NCI-H146 treated with DMSO at 0.1 percent for 48 hours (cell line): Measurements from ENCODE around the gene EIF5A2.
"Not testable (repeated sequence)": the region's sequence is repeated elsewhere in the genome, so short reads cannot be mapped to it uniquely, and the experiment has no call there.

Experiments used
- DNase-seq: peaks from one replicate; lab custom pipeline; 2025; ENCODE audit not compliant: unreplicated experiment; lab: John Stamatoyannopoulos, UW

EIF5A2 gene

GRCh38 chr3:170897199-170897598 lies 11.2 kb downstream of the EIF5A2 start:
- DNase-seq, result not testable (repeated sequence)

- DNase-seq, result no peak
These were observed 11.7 kb downstream of the EIF5A2 start for GRCh38 chr3:170896781-170897180.

GRCh38 chr3:170896333-170896732 lies 12.1 kb downstream of the EIF5A2 start:
- not testable (repeated sequence) for DNase-seq

- DNase-seq, result no peak
These were observed 14.5 kb downstream of the EIF5A2 start for GRCh38 chr3:170893895-170894294.

- no peak for DNase-seq
These were observed 18.8 kb downstream of the EIF5A2 start for GRCh38 chr3:170889630-170890029.

GRCh38 chr3:170889132-170889531 lies 19.3 kb downstream of the EIF5A2 start:
- DNase-seq, result no peak

- DNase-seq, result not testable (repeated sequence)
These were observed 24.1 kb downstream of the EIF5A2 start for GRCh38 chr3:170884109-170884930.

GRCh38 chr3:170878688-170879087 lies 29.7 kb downstream of the EIF5A2 start:
- not testable (repeated sequence) for DNase-seq

GRCh38 chr3:170877311-170877710 lies 31.1 kb downstream of the EIF5A2 start:
- not testable (repeated sequence) for DNase-seq

GRCh38 chr3:170876537-170876936 lies 31.9 kb downstream of the EIF5A2 start:
- DNase-seq, result no peak

GRCh38 chr3:170869645-170870593 lies 38.5 kb downstream of the EIF5A2 start, which contains the start of gene RPL22L1:
Gene RPL22L1 (minus strand): TSS chr3:170870195. CDS start chr3:170870167, 28 bp downstream.
- no peak for DNase-seq

- no peak for DNase-seq
These were observed 39.2 kb downstream of the EIF5A2 start for GRCh38 chr3:170869239-170869590.

GRCh38 chr3:170868577-170869238 lies 39.7 kb downstream of the EIF5A2 start:
- no peak for DNase-seq

GRCh38 chr3:170867143-170867937 lies 41.1 kb downstream of the EIF5A2 start:
- no peak for DNase-seq

- no peak for DNase-seq
These were observed 41.9 kb downstream of the EIF5A2 start for GRCh38 chr3:170866499-170866898.

- no peak for DNase-seq
These were observed 43.0 kb downstream of the EIF5A2 start for GRCh38 chr3:170865209-170866094.

GRCh38 chr3:170864525-170865208 lies 43.8 kb downstream of the EIF5A2 start:
- DNase-seq, result no peak

GRCh38 chr3:170863816-170864215 lies 44.6 kb downstream of the EIF5A2 start:
- no peak for DNase-seq
